Left renal cortex interstitium (tissue), 4 donors: ENCODE results near the gene RNF213. TPM values are rescaled to one million over a fixed set of nuclear protein-coding genes. Genes with fewer than 3 reads are reported as not detected.

ENCODE experiments used
- DNase-seq, 4 donors: peaks; one replicate each; pipeline ENCODE4 v3.0.0-alpha.2; 2013; ENCODE audit warnings: low read depth in 4 of 4, low spot score in 2 of 4, missing footprints in 1 of 4
- polyA plus RNA-seq, 4 donors: library from polyadenylated mRNA; unstranded; fragments of 120-200 nt; gene quantifications; one replicate each; pipeline ENCODE4 v1.2.1, GENCODE V29; 2013; ENCODE audit not compliant: insufficient read length in 4 of 4

RNF213 gene
- polyA plus RNA-seq, 4 donors: 47.0 to 94.1 (median 69.6) TPM

GRCh38 chr17:80425835-80426426 lies 165.3 kb downstream of the RNF213 start:
- no peak for DNase-seq

GRCh38 chr17:80426671-80427326 lies 166.1 kb downstream of the RNF213 start:
- peak in 3 of 4 donors; percentile 14 to 44 (median 40) for DNase-seq

- no peak for DNase-seq
These were observed 167.0 kb downstream of the RNF213 start for GRCh38 chr17:80427366-80428282.

GRCh38 chr17:80428363-80428762 lies 167.7 kb downstream of the RNF213 start:
- DNase-seq: no peak

GRCh38 chr17:80428796-80429195 lies 168.1 kb downstream of the RNF213 start:
- no peak for DNase-seq

GRCh38 chr17:80429356-80430275 lies 169.0 kb downstream of the RNF213 start:
- no peak for DNase-seq

- no peak for DNase-seq
These were observed 170.0 kb downstream of the RNF213 start for GRCh38 chr17:80430446-80431245.

- DNase-seq: no peak
These were observed 170.9 kb downstream of the RNF213 start for GRCh38 chr17:80431246-80432195.

- DNase-seq: no peak
These were observed 171.8 kb downstream of the RNF213 start for GRCh38 chr17:80432350-80432955.

GRCh38 chr17:80432961-80433550 lies 172.4 kb downstream of the RNF213 start:
- DNase-seq: no peak

GRCh38 chr17:80433916-80434666 lies 173.4 kb downstream of the RNF213 start:
- DNase-seq: no peak

- no peak for DNase-seq
These were observed 176.9 kb downstream of the RNF213 start for GRCh38 chr17:80437532-80437931.

- DNase-seq: no peak
These were observed 178.2 kb downstream of the RNF213 start for GRCh38 chr17:80438806-80439205.

- DNase-seq: no peak
These were observed 178.8 kb downstream of the RNF213 start for GRCh38 chr17:80439499-80439898.

- DNase-seq: peak; percentile 19 to 74 (median 58)
These were observed 180.5 kb downstream of the RNF213 start for GRCh38 chr17:80441133-80441578.

- DNase-seq: no peak
These were observed 181.1 kb downstream of the RNF213 start for GRCh38 chr17:80441598-80442322.
